UCSD-AML1 (cell line): ENCODE data around the gene SAPCD2.
A peak's percentile ranks its signal among the peaks of the same experiment; 100 is the strongest.
"Not testable (repeated sequence)": the region's sequence is repeated elsewhere in the genome, so short reads cannot be mapped to it uniquely, and the experiment has no call there.

Source experiments
- DNase-seq: peaks from one replicate; lab custom pipeline; 2025; ENCODE audit not compliant: unreplicated experiment; lab: John Stamatoyannopoulos, UW

SAPCD2 gene, protein sequence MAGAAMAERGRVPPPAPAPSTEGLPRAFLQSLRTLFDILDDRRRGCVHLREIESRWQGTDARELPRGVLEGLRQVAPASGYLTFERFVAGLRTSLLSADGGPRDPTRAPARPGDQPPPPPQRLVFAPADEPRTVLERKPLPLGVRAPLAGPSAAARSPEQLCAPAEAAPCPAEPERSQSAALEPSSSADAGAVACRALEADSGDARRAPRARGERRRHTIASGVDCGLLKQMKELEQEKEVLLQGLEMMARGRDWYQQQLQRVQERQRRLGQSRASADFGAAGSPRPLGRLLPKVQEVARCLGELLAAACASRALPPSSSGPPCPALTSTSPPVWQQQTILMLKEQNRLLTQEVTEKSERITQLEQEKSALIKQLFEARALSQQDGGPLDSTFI

DNA sequence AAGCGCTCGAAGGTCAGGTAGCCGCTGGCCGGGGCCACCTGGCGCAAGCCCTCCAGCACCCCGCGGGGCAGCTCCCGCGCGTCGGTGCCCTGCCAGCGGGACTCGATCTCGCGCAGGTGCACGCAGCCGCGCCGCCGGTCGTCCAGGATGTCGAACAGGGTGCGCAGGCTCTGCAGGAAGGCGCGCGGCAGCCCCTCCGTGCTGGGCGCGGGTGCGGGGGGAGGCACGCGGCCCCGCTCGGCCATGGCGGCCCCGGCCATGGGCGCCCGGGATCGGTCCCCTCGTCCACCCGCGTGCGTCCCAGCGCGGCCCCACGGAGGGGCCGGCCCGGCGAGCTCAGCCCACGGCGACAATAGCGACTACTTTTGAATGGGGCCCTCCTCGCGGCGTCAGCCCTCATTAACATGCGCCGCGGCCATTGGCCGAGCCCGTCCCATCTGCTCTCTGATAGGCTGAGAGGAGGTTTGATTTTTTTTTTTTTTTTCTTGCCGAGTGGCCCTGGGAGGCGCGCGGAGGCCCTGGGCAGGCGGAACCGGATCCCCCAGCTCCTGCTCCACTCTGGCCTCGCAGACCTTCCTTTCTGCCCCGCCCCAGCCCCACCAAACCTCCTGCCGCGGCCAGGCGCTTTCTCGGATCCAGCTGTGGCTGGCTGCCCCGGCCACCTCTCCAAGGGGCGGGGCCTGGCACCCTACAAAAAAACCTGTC is at the start of gene SAPCD2:
Gene SAPCD2, minus strand, starts transcription at position 357 of the 705 bp plus-strand sequence. Its CDS starts 97 bp downstream, at position 260.
- peak; percentile 89 for DNase-seq

DNA sequence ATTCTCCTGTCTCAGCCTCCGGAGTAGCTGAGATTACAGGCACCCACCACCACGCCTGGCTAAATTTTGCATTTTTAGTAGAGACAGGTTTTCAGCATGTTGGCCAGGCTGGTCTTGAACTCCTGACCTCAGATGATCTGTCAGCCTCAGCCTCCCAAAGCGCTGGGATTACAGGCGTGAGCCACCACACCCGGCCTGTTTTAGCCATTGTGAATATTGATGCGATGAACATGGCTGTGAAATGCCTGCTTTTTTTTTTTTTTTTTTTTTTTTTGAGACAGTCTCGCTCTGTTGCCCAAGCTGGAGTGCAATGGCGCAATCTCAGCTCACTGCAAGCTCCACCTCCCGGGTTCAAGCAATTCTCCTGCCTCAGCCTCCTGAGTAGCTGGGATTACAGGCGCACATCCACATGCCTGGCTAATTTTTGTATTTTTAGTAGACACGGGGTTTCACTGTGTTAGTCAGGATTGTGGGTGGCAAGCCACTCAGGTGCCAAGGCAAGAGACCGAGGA is 47.8 kb upstream of the SAPCD2 start:
- DNase-seq: not testable (repeated sequence)

DNA sequence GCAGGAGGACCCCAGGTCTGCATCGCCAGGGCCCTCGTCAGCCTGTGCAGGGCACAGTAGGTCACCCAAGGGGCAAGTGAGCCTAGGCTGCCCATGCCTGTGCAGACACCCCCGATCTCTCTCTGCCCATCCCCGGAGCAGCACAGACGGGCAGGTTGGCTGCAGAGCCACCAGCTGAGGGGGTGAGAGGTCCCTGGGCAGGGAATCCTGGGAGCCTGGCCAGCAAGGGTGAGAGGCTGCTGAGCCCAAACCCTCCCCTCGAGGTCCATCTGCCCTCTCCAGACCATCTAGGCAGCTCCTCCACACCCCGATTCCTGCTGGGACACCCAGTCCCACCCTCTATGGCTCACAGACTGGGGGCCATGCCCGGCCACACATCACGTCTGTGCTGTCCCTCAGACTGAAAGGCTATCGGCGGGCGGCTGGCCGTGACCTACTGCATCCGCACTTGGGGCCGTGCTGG is 46.9 kb upstream of the SAPCD2 start:
- no peak for DNase-seq

DNA sequence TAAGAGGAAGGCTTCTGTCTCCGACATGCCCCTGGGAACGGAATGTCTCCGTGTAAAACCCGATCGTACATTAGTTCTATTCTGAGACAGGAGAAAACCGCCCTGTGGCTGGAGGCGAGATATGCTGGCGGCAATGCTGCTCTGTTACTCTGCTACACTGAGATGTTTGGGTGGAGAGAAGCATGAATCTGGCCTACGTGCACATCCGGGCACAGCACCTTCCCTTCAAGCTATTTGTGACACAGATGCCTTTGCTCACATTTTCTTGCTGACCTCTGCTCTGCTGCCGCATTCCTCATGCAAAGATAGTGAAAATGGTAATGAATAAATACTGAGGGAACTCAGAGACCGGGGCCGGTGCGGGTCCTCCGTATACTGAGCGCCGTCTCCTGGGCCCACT is 46.4 kb upstream of the SAPCD2 start:
- no peak for DNase-seq

DNA sequence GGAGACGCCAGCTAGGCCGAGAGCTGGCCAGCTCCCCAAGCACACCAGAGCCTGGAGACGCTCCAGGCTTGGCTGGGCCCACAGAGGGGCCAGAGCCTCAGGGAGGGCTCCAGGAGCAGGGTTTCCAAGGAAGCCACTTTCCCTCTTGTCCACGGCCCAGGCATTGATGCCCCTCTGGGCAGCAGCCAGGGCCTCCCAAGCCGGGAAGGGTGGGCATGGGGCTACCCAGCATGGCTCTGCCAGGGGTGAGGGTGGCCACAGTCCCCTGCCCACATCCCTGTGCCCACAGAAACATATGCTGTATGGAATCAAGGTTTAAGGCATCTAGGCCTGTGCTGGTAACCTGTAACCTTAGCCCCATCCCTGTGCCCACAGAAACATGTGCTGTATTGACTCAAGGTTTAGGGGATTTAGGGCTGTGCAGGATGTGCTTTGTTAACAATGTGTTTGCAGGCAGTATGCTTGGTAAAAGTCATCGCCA is 45.7 kb upstream of the SAPCD2 start:
- DNase-seq: no peak

DNA sequence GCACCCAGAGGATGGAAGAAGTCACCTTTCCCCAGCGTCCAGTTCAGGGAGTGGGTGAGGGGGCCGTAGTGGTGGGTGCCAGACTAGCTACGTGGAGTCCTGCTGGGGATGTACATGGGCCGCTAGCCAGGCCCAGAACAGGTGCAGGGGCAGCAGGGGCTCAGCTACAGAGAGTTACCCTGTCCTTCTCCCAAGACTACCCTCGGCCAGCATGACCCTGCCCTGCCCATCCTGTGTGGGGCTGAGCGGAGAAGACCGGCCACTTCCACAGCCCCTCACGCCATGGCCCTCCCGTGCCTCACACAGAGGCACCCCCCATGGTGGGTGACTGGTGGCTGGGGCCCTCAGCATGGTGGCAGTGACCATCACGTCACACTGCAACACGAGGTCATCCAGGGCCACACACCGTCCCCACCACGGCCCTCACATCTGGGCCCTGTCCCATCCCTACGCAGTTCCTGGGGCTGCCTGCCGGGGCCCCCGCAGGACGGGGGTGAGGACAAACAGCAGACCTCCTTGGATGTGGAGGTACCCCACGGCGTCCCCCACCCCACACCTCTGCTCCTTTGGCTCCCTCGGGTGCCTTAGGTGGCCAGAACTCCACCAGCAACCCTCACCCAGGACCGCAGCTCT is 45.2 kb upstream of the SAPCD2 start:
- DNase-seq: no peak

DNA sequence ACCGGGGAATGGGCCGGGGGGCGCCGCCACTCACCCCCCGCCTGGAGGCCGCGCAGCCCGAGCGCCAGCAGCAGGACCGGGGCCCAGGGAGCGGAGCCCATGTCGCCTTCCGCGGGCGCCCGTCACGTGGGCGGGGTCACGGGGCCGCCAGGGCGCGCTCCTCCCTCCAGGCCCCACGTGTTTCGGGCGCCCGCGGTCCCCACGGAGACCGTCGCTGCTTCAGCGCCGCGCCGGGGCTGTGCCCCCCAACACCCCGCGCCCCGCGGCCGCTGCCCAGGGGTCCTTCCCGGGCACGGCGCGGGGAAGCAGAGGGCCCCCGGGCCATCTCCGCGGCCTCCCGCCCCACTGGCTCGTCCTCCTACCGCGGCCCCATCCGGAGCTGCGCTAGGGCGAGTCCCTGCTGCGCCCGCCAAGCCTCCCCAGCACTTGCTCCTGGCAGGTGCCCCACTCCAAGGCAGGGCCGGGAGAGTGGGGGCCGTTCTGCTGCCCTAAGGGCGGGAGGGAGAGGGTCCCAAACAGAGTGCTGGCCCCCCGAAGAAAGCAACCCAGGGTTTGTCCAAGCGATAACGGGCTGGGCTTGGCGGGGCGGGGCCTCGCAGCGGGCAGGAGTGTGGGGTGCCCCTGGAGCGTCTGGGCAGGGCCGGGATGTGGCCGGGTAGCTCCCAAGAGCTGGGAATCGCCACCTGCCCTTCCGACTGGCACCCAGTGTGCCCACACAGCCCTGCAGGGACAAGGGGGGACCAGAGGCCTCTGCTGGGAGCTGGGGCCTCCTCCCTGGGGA is 44.4 kb upstream of the SAPCD2 start, which contains the start of gene DPP7:
Gene DPP7, minus strand, starts transcription at position 121 of the 781 bp plus-strand sequence. Its CDS starts 20 bp downstream, at position 101.
- peak; percentile 76 for DNase-seq

DNA sequence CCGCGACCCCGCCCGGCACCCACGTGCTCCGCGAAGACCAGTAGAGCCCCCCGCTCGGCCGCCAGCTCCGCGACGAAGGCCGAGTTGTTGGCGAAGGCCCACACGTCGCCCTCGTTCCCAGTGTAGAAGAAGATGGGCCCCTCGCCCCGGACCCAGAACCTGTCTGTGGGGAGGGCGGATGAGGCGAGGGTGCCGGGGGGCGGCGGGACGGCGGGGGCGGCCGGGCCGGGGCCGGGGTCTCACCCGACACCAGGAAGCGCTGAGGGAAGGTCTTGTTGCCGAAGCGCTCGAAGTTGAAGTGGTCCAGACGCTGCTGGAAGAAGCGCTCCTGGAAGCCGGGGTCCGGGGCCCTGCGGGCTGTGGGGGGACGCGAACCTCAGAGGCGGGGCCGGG is 43.9 kb upstream of the SAPCD2 start:
- no peak for DNase-seq

DNA sequence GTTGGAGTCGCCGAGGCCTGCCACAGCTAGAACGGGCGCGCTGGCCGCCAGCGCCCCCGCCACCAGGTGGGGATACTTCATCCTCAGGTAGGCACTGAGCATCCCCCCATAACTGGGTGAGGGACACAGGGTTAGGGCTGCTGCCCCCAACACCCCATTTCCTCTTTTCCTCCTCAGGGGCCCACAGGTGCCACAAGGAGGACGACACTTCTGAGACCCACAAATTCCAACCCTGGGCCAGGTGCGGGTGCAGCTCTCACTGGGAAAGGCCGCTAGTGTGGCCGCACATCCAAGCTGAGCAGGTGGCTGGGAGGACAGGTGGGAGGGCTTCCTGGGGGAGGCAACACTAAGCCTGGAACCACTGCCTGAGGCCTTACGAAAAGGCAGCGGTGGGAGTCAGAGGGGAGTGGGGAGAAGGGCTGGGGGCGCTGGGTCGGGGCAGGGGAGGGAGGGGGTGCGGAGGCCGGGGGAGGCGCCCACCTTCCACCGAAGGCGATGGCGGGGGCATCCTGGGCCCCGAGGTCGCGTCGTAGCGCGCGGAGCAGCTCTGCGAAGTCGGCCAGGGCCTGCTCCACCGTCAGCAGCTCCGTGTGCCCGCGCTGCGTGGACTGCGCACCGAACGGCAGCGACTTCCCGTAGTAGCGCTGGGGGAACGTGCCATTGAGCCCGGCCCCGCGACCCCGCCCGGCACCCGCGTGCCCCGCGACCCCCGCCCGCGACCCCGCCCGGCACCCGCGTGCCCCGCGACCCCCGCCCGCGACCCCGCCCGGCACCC is 43.2 kb upstream of the SAPCD2 start:
- no peak for DNase-seq

DNA sequence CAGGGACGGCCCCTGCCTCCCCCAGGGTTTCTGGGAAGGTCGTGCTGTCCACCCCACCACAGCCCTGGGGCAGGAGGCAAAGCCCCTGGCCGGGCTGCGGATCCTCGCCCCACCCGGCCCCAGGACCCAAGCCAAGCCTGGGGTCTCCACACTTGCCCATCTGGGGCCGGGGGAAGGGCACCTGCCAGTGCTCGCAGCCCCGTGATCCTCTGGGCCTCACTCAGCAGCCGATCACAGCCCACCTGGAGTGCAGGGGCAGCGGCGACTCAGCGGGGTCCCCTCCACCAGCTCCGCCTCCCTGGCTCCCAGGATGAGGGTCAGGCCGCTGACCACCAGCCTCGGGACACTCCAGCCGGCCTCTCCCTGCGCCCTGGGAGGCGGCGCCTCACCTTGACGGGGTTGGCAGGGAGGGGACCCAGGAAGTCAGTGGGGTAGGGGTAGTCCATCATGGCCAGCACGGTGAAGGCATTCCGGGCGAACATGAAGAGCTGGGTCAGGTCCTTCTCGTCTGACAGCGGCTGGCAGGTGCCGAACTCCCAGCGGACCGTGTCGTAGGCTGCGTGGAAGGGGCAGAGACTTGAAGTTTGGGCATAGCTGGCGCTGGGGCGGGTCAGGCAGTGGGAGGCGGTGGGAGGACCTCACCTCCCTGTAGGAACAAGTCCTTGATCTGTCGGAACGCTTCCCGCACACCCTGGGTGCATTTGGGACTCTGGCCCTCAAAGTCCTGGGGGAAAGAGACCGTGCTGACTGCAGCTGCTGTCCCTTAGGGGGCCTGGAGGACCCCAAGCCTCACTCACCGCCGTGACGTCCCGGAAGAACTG is 42.4 kb upstream of the SAPCD2 start:
- DNase-seq: no peak

DNA sequence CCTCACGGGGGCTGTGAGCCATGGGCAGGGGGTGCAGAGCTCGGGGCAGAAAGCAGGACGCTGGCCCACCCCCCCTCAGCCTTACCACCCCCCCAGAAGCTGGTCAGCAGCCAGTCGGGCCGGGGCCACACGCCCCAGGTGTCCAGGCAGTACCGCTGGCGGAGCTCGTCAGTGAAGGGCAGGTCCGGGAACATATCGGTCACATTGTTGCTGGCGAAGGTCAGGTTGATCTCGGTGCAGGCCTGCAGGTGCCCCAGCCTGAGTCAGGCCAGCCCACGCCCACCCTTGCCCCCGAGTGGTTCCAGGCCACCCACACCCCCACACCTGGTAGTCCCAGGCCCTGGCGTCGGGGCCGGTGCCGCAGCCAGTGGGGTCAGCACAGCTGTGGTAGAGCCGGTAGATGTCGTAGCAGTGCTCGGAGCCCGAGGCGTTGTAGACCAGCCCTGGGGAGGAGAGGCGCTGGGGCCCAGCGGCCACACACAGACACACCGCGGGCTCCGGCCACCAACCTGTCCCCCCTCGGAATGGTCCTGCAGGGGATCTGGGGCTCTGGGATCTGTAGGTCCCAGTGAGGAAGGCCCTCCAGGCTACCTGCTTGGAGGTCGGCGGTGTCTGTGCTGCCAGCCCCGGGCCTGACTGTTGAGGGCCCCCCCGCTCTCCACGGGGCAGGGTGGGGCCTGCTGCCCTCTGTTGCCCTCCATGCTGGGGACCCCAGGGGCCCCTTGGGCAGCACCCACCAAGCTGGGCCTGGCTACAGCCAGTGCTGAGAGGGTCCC is 41.6 kb upstream of the SAPCD2 start:
- DNase-seq: no peak

DNA sequence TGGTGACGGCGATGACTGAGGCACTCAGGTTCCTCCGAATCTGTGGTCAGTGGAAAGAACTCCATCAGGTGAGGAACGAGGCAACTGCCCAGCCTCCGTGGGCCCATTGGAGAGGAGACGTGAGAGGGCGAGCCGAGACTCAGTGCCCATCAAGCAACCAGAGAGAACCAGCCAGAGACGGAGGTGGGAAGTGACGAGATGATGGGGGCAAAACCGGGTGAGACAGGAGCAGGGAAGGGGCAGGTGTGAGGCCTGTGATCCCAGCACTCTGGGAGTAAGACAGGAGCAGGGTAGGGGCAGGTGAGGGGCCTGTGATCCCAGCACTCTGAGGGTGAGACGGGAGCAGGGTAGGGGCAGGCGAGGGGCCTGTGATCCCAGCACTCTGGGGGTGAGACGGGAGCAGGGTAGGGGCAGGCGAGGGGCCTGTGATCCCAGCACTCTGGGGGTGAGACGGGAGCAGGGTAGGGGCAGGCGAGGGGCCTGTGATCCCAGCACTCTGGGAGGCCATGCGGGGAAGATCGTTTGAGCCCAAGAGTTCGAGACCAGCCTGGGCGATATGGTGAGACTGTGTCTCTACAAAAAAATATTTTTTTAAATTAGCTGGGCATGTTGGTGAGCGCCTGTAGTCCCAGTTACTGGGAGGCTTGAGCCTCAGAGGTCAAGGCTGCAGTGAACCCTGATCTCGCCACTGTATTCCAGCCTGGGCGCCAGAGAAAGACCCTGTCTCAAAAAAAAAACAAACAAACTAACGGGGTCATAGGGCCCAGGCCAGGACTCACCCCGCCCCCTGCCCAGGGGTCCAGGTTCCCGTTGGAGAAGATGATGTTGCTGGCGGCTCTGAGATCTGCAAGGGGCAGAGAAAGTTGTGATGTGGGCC is 40.8 kb upstream of the SAPCD2 start:
- DNase-seq: no peak

DNA sequence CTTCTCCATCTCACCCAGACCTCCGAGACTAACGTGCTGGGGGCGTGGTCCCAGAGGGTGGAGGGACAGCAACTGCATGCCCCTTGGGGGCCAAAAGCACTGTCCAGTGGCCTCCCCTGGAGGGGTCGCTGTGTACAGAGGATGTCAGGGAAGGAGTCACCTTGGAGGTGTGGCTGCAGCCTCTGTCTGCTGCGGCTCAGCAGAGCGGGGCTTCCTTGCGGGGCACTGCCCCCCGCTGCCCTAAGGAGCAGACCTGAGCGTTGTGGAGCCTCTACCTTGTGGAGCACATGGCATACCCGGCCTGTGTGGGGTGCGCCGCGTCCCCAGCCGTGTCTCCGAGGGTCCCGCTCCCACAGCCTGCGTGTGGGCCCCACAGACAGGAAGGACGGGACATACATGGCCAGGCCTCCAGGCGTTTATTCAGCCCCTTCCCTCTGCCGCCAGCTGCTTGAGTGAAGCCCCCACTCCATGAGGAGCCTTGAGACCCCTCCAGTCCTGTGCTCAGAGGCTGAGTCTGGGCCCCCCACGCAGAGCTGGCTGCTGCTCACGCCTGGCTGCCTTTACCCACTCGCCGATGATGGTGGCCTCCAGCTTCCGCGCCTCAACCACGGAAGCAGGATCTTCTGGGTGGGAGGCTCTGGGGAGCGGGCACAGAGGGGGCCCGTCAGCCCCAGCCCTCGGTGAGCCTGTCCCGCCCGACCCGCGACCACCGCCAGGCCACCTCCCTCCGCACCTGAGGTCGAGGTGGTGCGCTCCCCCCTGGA is 40.0 kb upstream of the SAPCD2 start:
- no peak for DNase-seq

DNA sequence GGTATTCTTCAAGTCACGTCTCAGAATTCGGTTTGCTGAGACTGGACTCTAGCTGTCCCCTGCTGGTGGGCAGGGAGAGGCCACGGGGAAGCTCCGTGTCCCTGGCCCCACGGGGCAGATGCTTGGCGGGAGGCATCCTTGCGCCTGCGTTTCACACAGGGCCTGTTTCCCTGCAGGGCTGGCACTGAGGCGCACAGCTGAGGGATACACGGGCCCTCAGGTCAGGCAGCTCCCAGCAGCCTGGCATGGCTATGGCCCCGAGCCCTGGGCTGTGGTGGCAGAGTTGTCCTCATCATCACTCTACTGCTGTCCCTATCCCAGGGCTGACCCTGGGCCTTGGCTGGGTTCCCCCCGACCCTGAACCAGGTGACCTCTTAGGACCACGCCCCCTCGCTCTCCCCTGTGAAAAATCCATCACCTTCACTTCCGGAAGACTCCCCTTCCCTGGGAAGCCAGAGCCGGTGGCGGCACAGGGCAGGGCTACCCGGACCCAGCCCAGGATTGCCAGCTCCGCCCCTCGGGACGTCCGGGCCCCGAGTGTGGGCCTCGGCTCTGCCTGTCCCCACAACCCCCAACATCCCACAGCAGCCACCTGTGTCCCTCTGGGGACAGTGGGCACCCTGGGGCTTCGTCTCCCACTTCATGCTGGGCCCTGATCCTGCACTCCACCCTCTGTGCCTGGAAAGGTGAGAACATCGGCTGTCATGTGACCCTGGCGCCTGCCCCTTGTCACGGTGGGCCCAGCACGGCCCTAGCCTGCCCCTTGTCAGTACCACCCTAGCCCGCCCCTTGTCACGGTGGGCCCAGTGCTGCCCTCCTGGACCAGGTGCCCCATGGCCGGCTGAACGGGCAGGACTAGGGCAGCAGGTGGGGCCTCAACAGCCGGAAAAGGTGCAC is 39.1 kb upstream of the SAPCD2 start:
- DNase-seq: no peak

DNA sequence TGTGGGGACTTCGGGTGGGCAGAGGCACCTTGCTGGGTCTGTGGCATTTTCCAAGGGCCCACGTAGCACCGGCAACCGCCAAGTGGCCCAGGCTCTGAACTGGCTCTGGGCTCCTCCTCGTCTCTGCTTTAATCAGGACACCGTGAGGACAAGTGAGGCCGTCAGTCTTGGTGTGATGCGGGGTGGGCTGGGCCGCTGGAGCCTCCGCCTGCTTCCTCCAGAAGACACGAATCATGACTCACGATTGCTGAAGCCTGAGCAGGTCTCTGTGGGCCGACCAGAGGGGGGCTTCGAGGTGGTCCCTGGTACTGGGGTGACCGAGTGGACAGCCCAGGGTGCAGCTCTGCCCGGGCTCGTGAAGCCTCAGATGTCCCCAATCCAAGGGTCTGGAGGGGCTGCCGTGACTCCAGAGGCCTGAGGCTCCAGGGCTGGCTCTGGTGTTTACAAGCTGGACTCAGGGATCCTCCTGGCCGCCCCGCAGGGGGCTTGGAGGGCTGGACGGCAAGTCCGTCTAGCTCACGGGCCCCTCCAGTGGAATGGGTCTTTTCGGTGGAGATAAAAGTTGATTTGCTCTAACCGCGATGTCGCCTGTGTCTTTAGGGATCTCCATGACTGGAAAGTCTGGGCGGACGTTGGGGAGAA is 38.4 kb upstream of the SAPCD2 start:
- DNase-seq: no peak
